Suprapubic skin (tissue), 4 donors: Measurements from ENCODE around the gene FGD5. TPM values are rescaled to one million over a fixed set of nuclear protein-coding genes. Genes with fewer than 3 reads are reported as not detected.

ENCODE experiments used
- DNase-seq, 2 donors: peaks; one replicate each; pipeline ENCODE4 v3.0.0-alpha.2; 2019; ENCODE audit warnings: low spot score in 2 of 2
- H3K27ac ChIP-seq: fragments of 200-600 bp; sonication (generic); one replicate; pipeline ENCODE4 v1.5.1; 2019
- H3K27me3 ChIP-seq: fragments of 200-600 bp; sonication (generic); one replicate; pipeline ENCODE4 v1.5.1; 2019
- H3K36me3 ChIP-seq: fragments of 200-600 bp; sonication (generic); one replicate; pipeline ENCODE4 v1.5.1; 2019
- H3K4me1 ChIP-seq: fragments of 200-600 bp; sonication (generic); one replicate; pipeline ENCODE4 v1.5.1; 2019
- H3K4me3 ChIP-seq: fragments of 200-600 bp; sonication (generic); one replicate; pipeline ENCODE4 v1.5.1; 2019; ENCODE audit warnings: mild to moderate bottlenecking
- H3K9me3 ChIP-seq: fragments of 200-600 bp; sonication (generic); one replicate; pipeline ENCODE4 v1.5.1; 2019
- CTCF ChIP-seq, 2 donors: fragments of 200-600 bp in 1 of 2; fragments of 450-650 bp in 1 of 2; sonication (generic) in 1 of 2; IDR thresholded peaks; one replicate each; pipeline ENCODE4 v1.5.1; 2016 to 2019; ENCODE audit warnings: antibody characterized with exemption in 2 of 2, mild to moderate bottlenecking in 1 of 2, moderate library complexity in 1 of 2
- EP300 ChIP-seq: sonication (generic); formaldehyde crosslinking; IDR thresholded peaks from one replicate; pipeline ENCODE4 v1.6.1; 2017; ENCODE audit warnings: antibody characterized with exemption
- POLR2A ChIP-seq, 2 donors: fragments of 450-650 bp; IDR thresholded peaks; one replicate each; pipeline ENCODE4 v1.6.1; 2017; ENCODE audit warnings: antibody characterized with exemption in 2 of 2, mild to moderate bottlenecking in 2 of 2, moderate library complexity in 2 of 2
- POLR2AphosphoS5 ChIP-seq, 3 donors: sonication (generic); formaldehyde crosslinking; IDR thresholded peaks; one replicate each; pipeline ENCODE4 v1.6.1; 2017; ENCODE audit warnings: antibody characterized with exemption in 3 of 3
- WGBS: methylation state at CpG from one replicate; pipeline ENCODE4 v1.1.5; 2018; 5-methylcytosine and 5-hydroxymethylcytosine counted together
- total RNA-seq, 4 donors: library from RNA; depleted of rRNA; stranded (reverse); fragments of >200 nt; gene quantifications; one replicate each; pipeline ENCODE4 v1.1.0, GENCODE V29; 2016

Gene FGD5
- total RNA-seq, 4 donors from 2014 or later: 2.8 to 15.5 (median 7.1) TPM

GRCh38 chr3:14803101-14803980, 15.4 kb upstream of the FGD5 start:
- 61% methylated on average over 13 of the region's 13 CpGs for WGBS
- H3K27ac ChIP-seq: peak overlapping the region; percentile 67

GRCh38 chr3:14803981-14804834, 14.6 kb upstream of the FGD5 start:
- Histone ChIP-seq H3K4me3 (no peak overlapping the region), H3K36me3 (no peaks in the 10 kb centered on the region), H3K9me3 (no peaks in the 10 kb centered on the region), H3K27ac (peak overlapping the region; percentile 67), H3K4me1 (peaks cover 16% of the 10 kb centered on the region), H3K27me3 (peaks cover 11% of the 10 kb centered on the region)
- TF ChIP-seq EP300 (no peak), POLR2A (IDR thresholded peaks at IDR 0.05) (no peak), POLR2AphosphoS5 (IDR thresholded peaks at IDR 0.05) (no peak), CTCF (IDR thresholded peaks at IDR 0.05) (no peak)
- 67% methylated on average over 11 of the region's 12 CpGs for WGBS
- DNase-seq: no peak

More at GRCh38 chr3:14803101-14803980, 15.4 kb upstream of the FGD5 start:
- Histone ChIP-seq H3K27me3 (peaks cover 7% of the 10 kb centered on the region), H3K36me3 (no peaks in the 10 kb centered on the region), H3K4me1 (peaks cover 16% of the 10 kb centered on the region), H3K4me3 (no peak overlapping the region), H3K9me3 (no peaks in the 10 kb centered on the region)
- peak in 1 of 2 donors; percentile 71 for DNase-seq
- TF ChIP-seq POLR2A (IDR thresholded peaks at IDR 0.05) (no peak), POLR2AphosphoS5 (IDR thresholded peaks at IDR 0.05) (no peak), EP300 (no peak), CTCF (IDR thresholded peaks at IDR 0.05) (no peak)

DNA sequence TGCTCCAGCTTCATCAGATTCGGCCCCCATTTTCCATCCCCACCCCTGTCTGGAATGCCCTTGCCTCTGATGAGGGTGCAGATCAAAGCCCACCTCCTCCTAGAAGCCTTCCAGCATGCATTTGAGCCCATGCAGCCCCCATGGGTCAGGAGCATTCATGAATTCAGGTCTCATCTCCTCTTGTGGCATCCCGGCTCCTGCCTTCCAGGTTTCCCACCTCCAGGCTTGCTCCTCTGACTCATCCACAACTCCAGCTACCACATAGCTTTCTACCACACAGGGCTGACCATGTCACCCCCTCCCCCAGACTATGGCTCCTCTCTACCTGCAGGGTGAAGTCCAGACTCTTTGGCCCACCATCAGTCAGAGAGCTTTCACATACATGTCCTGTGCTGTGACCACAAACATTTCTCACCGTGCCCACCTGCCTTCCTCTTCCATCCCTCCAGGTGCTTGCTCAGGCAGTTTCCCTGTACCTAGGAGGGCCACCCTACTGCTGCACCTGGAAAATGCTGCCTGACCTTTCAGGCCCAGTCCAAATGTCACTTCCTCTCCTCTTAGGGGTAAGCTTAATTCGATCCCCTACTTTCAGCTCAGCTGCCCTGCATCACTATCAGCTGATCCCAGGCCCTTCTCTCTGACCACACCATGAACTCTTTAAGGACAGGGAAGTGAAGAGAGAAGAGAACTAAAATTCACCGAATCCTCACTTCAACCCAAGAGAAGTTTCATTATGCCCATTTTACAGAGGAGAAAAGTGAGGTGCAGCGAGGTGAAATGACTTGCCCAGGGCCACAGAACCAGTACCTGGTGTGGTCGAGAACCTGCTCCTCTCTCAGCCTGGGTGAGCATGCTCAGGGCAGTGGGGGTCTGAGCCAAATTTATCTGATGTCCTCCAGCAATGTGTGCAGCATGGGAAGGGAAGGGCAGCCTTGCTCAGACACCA, 13.7 kb upstream of the FGD5 start:
- 67% methylated on average over 7 of the region's 7 CpGs for WGBS
- Histone ChIP-seq H3K27me3 (peaks cover 20% of the 10 kb centered on the region), H3K4me3 (no peak overlapping the region), H3K9me3 (no peaks in the 10 kb centered on the region), H3K36me3 (no peaks in the 10 kb centered on the region), H3K4me1 (peaks cover 21% of the 10 kb centered on the region), H3K27ac (no peak overlapping the region)
- no peak for DNase-seq
- TF ChIP-seq CTCF (IDR thresholded peaks at IDR 0.05) (no peak), EP300 (no peak), POLR2A (IDR thresholded peaks at IDR 0.05) (no peak), POLR2AphosphoS5 (IDR thresholded peaks at IDR 0.05) (no peak)

DNA sequence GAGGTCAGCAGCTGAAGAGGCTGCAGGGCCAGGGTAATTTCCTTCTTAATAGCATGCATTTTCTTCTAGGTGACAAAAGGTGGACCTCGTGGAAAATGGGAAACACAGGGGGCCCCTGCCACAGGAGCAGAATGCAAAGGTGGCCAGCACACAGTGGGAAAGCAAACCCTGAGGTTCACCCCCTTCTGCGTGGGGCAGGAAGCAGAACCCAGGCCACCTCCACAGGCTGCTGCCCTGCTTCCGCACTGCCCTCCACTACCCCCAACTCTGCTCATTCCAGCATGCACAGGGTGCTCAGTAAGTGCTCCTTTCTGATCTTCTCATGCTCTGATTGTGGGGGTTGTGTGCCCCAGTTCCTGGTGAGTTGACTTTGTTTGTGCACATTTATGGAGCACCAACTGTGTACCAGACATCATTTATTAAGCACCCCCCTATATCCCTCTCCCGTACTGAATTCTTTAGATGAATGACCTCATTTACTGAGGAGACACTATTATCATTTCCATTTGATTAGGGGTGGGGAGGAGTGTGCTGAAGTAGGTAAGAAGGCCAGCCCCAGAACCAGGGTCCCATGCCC, 12.7 kb upstream of the FGD5 start:
- no peak for TF ChIP-seq POLR2A (IDR thresholded peaks at IDR 0.05)
- no peak for TF ChIP-seq POLR2AphosphoS5 (IDR thresholded peaks at IDR 0.05)

More for the DNA sequence above, 12.7 kb upstream of the FGD5 start:
- Histone ChIP-seq H3K4me3 (no peak overlapping the region), H3K36me3 (no peaks in the 10 kb centered on the region), H3K27me3 (peaks cover 23% of the 10 kb centered on the region), H3K9me3 (no peaks in the 10 kb centered on the region), H3K27ac (no peak overlapping the region), H3K4me1 (peaks cover 26% of the 10 kb centered on the region)
- WGBS: 76% methylated on average over 4 of the region's 4 CpGs
- no peak for DNase-seq
